GM19025 (cell line): ENCODE data around the gene NCOA7.
"Not testable (repeated sequence)": the region's sequence is repeated elsewhere in the genome, so short reads cannot be mapped to it uniquely, and the experiment has no call there.

ENCODE experiments used
- ATAC-seq: cut with Tn5 transposase; IDR thresholded peaks from one replicate; pipeline ENCODE4 v1.9.1; 2021; ENCODE audit warnings: mild to moderate bottlenecking, low read depth, moderate library complexity; ENCODE audit not compliant: unreplicated experiment

Gene NCOA7

GRCh38 chr6:125906158-125906998 lies 115.6 kb downstream of the NCOA7 start:
- no peak for ATAC-seq

- peak; percentile 97 for ATAC-seq
These were observed 119.8 kb downstream of the NCOA7 start for GRCh38 chr6:125910527-125910926.

- ATAC-seq = not testable (repeated sequence)
These were observed 120.3 kb downstream of the NCOA7 start for GRCh38 chr6:125911051-125911451.

- ATAC-seq = not testable (repeated sequence)
These were observed 121.7 kb downstream of the NCOA7 start for GRCh38 chr6:125912430-125912829.

GRCh38 chr6:125913145-125913544 lies 122.4 kb downstream of the NCOA7 start:
- no peak for ATAC-seq

- ATAC-seq = no peak
These were observed 123.1 kb downstream of the NCOA7 start for GRCh38 chr6:125913864-125914351.

- no peak for ATAC-seq
These were observed 127.5 kb downstream of the NCOA7 start for GRCh38 chr6:125918230-125918629.

- peak; percentile 98 for ATAC-seq
These were observed 128.2 kb downstream of the NCOA7 start for GRCh38 chr6:125918681-125919566.

- ATAC-seq = no peak
These were observed 128.9 kb downstream of the NCOA7 start for GRCh38 chr6:125919618-125920017.

- no peak for ATAC-seq
These were observed 131.6 kb downstream of the NCOA7 start for GRCh38 chr6:125922322-125922860.

- ATAC-seq = no peak
These were observed 132.7 kb downstream of the NCOA7 start for GRCh38 chr6:125923366-125923877.

- ATAC-seq = no peak
These were observed 133.4 kb downstream of the NCOA7 start for GRCh38 chr6:125924169-125924568.

- ATAC-seq = no peak
These were observed 134.1 kb downstream of the NCOA7 start for GRCh38 chr6:125924697-125925358.

GRCh38 chr6:125926711-125927110 lies 136.0 kb downstream of the NCOA7 start:
- no peak for ATAC-seq

- ATAC-seq = no peak
These were observed 137.0 kb downstream of the NCOA7 start for GRCh38 chr6:125927761-125928160.

GRCh38 chr6:125930765-125931418 lies 140.1 kb downstream of the NCOA7 start:
- no peak for ATAC-seq

- peak; percentile 72 for ATAC-seq
These were observed 141.1 kb downstream of the NCOA7 start for GRCh38 chr6:125931733-125932450.

GRCh38 chr6:125932451-125932795 lies 141.7 kb downstream of the NCOA7 start:
- ATAC-seq = no peak

- not testable (repeated sequence) for ATAC-seq
These were observed 144.8 kb downstream of the NCOA7 start for GRCh38 chr6:125935520-125935919.
